ENCODE data around the gene C1orf35. TPM values are rescaled to one million over a fixed set of nuclear protein-coding genes. Genes with fewer than 3 reads are reported as not detected.

The C1orf35 gene
- total and polyA plus RNA-seq, 9 of the 15 experiments (the other 6 are each of a cell fraction or from before 2014, with no cell fraction given) = 3.2 to 48.7 (median 12.5) TPM

DNA sequence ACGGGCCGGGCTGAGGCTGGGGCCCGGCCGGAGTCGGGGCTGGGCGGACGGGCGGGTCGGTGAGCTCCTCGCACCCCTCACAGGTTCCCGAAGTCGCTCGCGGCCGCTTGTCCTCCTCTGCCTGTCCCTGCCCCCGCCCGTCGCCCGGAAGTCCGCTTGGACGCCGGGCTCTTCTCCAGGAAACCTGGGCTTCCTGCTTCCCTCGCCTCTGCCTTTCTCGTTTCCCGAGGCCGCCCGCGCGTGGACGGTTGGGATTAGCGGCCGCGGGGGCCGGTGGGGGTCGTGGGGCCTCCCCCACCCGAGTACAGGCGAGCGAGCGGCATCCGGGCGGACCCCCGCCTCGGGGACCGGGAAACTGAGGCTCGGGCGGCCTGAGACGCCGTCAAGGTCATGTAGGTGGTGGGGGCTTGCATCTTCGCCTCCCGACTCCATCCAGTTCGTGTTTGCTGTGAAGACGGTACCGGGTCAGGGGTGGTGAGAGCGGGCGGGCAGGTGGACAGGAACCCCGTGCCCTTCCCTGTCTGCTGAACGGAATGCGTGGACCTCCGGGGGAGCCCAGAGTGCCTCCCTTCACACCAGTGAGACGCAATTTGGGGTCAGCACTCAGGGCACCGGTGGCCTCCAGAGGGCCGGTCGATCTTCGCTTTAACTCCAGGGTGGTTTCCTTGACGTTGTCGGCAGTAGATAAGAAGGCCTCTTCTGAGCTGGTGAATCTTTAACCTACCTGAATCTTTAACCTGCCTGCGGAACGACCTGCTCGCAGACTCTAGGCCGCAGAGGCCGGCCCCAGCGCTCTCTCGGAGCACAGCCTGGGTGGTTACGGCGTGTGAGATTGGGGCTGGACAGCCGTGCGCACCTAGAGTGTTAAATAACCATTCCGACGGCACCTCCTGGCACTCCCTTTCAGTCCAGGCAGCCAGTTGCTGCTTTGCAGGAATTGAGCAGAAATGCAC lies 19.9 kb downstream of the C1orf35 start (continued):
- TF ChIP-seq, protein P1, sequence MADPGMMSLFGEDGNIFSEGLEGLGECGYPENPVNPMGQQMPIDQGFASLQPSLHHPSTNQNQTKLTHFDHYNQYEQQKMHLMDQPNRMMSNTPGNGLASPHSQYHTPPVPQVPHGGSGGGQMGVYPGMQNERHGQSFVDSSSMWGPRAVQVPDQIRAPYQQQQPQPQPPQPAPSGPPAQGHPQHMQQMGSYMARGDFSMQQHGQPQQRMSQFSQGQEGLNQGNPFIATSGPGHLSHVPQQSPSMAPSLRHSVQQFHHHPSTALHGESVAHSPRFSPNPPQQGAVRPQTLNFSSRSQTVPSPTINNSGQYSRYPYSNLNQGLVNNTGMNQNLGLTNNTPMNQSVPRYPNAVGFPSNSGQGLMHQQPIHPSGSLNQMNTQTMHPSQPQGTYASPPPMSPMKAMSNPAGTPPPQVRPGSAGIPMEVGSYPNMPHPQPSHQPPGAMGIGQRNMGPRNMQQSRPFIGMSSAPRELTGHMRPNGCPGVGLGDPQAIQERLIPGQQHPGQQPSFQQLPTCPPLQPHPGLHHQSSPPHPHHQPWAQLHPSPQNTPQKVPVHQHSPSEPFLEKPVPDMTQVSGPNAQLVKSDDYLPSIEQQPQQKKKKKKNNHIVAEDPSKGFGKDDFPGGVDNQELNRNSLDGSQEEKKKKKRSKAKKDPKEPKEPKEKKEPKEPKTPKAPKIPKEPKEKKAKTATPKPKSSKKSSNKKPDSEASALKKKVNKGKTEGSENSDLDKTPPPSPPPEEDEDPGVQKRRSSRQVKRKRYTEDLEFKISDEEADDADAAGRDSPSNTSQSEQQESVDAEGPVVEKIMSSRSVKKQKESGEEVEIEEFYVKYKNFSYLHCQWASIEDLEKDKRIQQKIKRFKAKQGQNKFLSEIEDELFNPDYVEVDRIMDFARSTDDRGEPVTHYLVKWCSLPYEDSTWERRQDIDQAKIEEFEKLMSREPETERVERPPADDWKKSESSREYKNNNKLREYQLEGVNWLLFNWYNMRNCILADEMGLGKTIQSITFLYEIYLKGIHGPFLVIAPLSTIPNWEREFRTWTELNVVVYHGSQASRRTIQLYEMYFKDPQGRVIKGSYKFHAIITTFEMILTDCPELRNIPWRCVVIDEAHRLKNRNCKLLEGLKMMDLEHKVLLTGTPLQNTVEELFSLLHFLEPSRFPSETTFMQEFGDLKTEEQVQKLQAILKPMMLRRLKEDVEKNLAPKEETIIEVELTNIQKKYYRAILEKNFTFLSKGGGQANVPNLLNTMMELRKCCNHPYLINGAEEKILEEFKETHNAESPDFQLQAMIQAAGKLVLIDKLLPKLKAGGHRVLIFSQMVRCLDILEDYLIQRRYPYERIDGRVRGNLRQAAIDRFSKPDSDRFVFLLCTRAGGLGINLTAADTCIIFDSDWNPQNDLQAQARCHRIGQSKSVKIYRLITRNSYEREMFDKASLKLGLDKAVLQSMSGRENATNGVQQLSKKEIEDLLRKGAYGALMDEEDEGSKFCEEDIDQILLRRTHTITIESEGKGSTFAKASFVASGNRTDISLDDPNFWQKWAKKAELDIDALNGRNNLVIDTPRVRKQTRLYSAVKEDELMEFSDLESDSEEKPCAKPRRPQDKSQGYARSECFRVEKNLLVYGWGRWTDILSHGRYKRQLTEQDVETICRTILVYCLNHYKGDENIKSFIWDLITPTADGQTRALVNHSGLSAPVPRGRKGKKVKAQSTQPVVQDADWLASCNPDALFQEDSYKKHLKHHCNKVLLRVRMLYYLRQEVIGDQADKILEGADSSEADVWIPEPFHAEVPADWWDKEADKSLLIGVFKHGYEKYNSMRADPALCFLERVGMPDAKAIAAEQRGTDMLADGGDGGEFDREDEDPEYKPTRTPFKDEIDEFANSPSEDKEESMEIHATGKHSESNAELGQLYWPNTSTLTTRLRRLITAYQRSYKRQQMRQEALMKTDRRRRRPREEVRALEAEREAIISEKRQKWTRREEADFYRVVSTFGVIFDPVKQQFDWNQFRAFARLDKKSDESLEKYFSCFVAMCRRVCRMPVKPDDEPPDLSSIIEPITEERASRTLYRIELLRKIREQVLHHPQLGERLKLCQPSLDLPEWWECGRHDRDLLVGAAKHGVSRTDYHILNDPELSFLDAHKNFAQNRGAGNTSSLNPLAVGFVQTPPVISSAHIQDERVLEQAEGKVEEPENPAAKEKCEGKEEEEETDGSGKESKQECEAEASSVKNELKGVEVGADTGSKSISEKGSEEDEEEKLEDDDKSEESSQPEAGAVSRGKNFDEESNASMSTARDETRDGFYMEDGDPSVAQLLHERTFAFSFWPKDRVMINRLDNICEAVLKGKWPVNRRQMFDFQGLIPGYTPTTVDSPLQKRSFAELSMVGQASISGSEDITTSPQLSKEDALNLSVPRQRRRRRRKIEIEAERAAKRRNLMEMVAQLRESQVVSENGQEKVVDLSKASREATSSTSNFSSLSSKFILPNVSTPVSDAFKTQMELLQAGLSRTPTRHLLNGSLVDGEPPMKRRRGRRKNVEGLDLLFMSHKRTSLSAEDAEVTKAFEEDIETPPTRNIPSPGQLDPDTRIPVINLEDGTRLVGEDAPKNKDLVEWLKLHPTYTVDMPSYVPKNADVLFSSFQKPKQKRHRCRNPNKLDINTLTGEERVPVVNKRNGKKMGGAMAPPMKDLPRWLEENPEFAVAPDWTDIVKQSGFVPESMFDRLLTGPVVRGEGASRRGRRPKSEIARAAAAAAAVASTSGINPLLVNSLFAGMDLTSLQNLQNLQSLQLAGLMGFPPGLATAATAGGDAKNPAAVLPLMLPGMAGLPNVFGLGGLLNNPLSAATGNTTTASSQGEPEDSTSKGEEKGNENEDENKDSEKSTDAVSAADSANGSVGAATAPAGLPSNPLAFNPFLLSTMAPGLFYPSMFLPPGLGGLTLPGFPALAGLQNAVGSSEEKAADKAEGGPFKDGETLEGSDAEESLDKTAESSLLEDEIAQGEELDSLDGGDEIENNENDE (IDR thresholded peaks at IDR 0.05; ENCODE audit: low read depth, low read length) = no peak
- TF ChIP-seq NFIC (IDR thresholded peaks at IDR 0.05) (no peak), HDAC6 (IDR thresholded peaks at IDR 0.05; ENCODE audit: low read depth, low read length) (no peak), CBX1 (IDR thresholded peaks at IDR 0.05; ENCODE audit: low read depth) (no peak), ZBTB17 (CRISPR knock-in tag; IDR thresholded peaks at IDR 0.05) (no peak), ZNF77 (CRISPR knock-in tag; IDR thresholded peaks at IDR 0.05) (no peak), ZNF184 (CRISPR knock-in tag; IDR thresholded peaks at IDR 0.05) (peak; percentile 40; the same call in 1 of the 2 replicates), RFX7 (CRISPR knock-in tag; IDR thresholded peaks at IDR 0.05) (no peak), PRMT5 (CRISPR knock-in tag; IDR thresholded peaks at IDR 0.05) (no peak)
- TF ChIP-seq, protein P2, sequence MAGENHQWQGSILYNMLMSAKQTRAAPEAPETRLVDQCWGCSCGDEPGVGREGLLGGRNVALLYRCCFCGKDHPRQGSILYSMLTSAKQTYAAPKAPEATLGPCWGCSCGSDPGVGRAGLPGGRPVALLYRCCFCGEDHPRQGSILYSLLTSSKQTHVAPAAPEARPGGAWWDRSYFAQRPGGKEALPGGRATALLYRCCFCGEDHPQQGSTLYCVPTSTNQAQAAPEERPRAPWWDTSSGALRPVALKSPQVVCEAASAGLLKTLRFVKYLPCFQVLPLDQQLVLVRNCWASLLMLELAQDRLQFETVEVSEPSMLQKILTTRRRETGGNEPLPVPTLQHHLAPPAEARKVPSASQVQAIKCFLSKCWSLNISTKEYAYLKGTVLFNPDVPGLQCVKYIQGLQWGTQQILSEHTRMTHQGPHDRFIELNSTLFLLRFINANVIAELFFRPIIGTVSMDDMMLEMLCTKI (IDR thresholded peaks at IDR 0.05; ENCODE audit: partially characterized antibody) = no peak
